K562 (cell line): ENCODE measurements around the gene UBR3. TPM values are rescaled to one million over a fixed set of nuclear protein-coding genes. Genes with fewer than 3 reads are reported as not detected.
A peak's percentile ranks its signal among the peaks of the same experiment; 100 is the strongest.

Source experiments
- ELF2 ChIP-seq: fragments of 250-450 bp; sonication (Bioruptor Pico); IDR thresholded peaks from 2 replicates; pipeline ENCODE4 v1.5.0; 2021; ENCODE audit warnings: mild to moderate bottlenecking
- KDM4B ChIP-seq, 2 experiments: fragments of 450-650 bp in 1 of 2; sonication (generic) in 1 of 2; IDR thresholded peaks; 2 replicates each; pipeline ENCODE4 v1.6.1; 2016 to 2017; ENCODE audit warnings: borderline replicate concordance in 2 of 2, antibody characterized with exemption in 1 of 2, low read depth in 1 of 2, mild to moderate bottlenecking in 1 of 2
- LCOR ChIP-seq: sonication (generic); formaldehyde crosslinking; IDR thresholded peaks from 2 replicates; pipeline ENCODE4 v1.8.0; 2022; ENCODE audit warnings: mild to moderate bottlenecking, missing genetic modification reagents
- LEF1 ChIP-seq: fragments of 450-650 bp; IDR thresholded peaks from 2 replicates; pipeline ENCODE4 v1.6.1; 2016; ENCODE audit warnings: mild to moderate bottlenecking
- MEF2D ChIP-seq: conservative IDR thresholded peaks from 2 replicates; pipeline ENCODE4 v1.6.1; 2016; ENCODE audit warnings: low read depth, missing genetic modification characterization, missing compliant biosample characterization
- PML ChIP-seq: IDR thresholded peaks from 2 replicates; pipeline ENCODE4 v1.6.1; 2012; ENCODE audit warnings: low read length, inconsistent platforms
- POLR2B ChIP-seq: fragments of 450-650 bp; IDR thresholded peaks from 2 replicates; pipeline ENCODE4 v1.6.1; 2018; ENCODE audit warnings: low read depth; ENCODE audit not compliant: partially characterized antibody
- SMARCB1 ChIP-seq: IDR thresholded peaks from 2 replicates; pipeline ENCODE4 v1.6.1; 2011; ENCODE audit warnings: improper control_type of control experiment, low read depth; ENCODE audit not compliant: insufficient read length
- TAF1 ChIP-seq: IDR thresholded peaks from 2 replicates; pipeline ENCODE4 v1.6.1; 2011; ENCODE audit warnings: mild to moderate bottlenecking, low read length, moderate library complexity; ENCODE audit not compliant: insufficient read depth, control insufficient read depth, severe bottlenecking; ENCODE audit errors: extremely low read depth
- ZFP36 ChIP-seq: fragments of 150-350 bp; IDR thresholded peaks from 2 replicates; pipeline ENCODE4 v1.6.1; 2018; ENCODE audit warnings: low read length, low read depth; ENCODE audit not compliant: partially characterized antibody
- ZNF133 ChIP-seq: fragments of 250-450 bp; sonication (Bioruptor Pico); IDR thresholded peaks from 2 replicates; pipeline ENCODE4 v1.4.0; 2020; ENCODE audit warnings: mild to moderate bottlenecking
- ZNF324 ChIP-seq: fragments of 250-450 bp; sonication (Bioruptor Pico); IDR thresholded peaks from 2 replicates; pipeline ENCODE4 v1.4.0; 2020; ENCODE audit warnings: mild to moderate bottlenecking
- ZZZ3 ChIP-seq: fragments of 450-650 bp; IDR thresholded peaks from 2 replicates; pipeline ENCODE4 v1.6.1; 2016; ENCODE audit warnings: antibody characterized with exemption, mild to moderate bottlenecking, moderate library complexity
- polyA plus RNA-seq, 8 experiments: library from polyadenylated mRNA; depleted of rRNA in 4 of 8; stranded (reverse) in 5 of 8; unstranded in 3 of 8; fragments of >200 nt; fragmentation: Nextera tagmentation in 2 of 8; fragmentation: Illumina TruSeq in 1 of 8; extraction: Ambion mirVana in 2 of 8; extraction: Trizol in 1 of 8; gene quantifications; 2 replicates each; pipeline versions ENCODE4 v1.2.1 to v1.2.3, GENCODE V29; 2011 to 2014; ENCODE audit warnings: inconsistent platforms in 1 of 8, missing spikeins in 1 of 8
- total RNA-seq, 7 experiments: library from RNA; depleted of rRNA in 6 of 7; stranded (reverse); fragments of >200 nt in 6 of 7; fragmentation: Illumina TruSeq in 2 of 7; extraction: Trizol in 2 of 7; gene quantifications; 2 replicates each; pipeline versions ENCODE4 v1.2.1 to v1.2.3, GENCODE V29; 2011 to 2021; ENCODE audit warnings: low replicate concordance in 1 of 7
- TF ChIP-seq, protein P1 (sequence below): fragments of 250-450 bp; sonication (Bioruptor Pico); IDR thresholded peaks from 2 replicates; pipeline ENCODE4 v1.4.0; 2020; ENCODE audit warnings: mild to moderate bottlenecking, moderate library complexity, borderline replicate concordance
- TF ChIP-seq, protein P2 (sequence below): sonication (generic); formaldehyde crosslinking; IDR thresholded peaks from 2 replicates; pipeline ENCODE4 v1.8.1; 2023; ENCODE audit warnings: mild to moderate bottlenecking, missing genetic modification reagents
- TF ChIP-seq, protein P3 (sequence below), 2 experiments: fragments of 200-800 bp in 1 of 2; sonication (Bioruptor generic) in 1 of 2; sonication (generic) in 1 of 2; formaldehyde crosslinking in 1 of 2; IDR thresholded peaks in 1 of 2; conservative IDR thresholded peaks in 1 of 2; 2 replicates each; pipeline versions ENCODE4 v1.5.0 to v1.6.1; 2016 to 2020; ENCODE audit warnings: missing compliant biosample characterization in 1 of 2, missing genetic modification characterization in 1 of 2, missing genetic modification reagents in 1 of 2
- TF ChIP-seq, protein P4 (sequence below): IDR thresholded peaks from 2 replicates; pipeline ENCODE4 v1.6.1; 2011; ENCODE audit not compliant: insufficient read length; ENCODE audit errors: extremely low read depth

UBR3 gene
- total and polyA plus RNA-seq, 9 of the 15 experiments (the other 6 are each of a cell fraction or from before 2014, with no cell fraction given), result 14.4 to 63.5 (median 40.4) TPM

DNA sequence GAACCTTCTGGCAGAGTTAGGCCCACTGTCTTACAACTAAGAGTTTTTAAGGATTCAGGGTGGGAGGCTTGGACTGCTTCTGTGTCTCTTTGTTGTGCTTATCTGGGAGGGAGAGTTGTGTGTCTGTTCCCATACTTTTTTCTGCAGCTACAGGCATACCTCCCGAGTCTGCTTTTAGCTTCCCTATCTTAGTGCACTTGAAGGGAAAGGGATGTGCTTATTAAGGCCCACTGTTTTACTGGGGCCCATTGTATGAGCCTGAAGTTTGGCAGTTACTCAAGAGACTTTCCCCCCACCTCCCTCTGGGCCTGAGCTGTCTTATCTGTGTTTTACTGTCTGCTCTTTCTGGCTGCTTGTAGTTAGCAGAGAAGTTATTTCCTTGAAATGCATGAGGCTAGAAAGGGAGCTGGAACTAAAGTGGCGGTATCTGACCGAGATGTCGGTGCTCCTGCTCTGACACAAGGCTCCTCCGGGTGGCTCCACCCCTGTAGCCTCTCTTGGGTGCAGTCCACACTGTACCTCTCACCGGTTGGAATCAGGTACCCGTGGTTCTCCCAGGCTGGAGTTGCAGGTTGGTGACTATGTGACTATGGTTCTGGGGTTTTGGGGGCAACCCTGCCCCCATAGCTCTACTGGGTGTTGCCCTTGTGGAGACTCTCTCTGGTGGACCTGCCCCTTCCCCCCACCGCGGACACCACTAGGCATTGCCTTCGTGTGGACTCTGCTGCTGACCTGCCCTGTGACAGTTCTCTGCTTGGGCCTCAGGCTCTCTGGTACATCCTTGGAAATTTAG, 12.9 kb downstream of the UBR3 start (continued):
- TF ChIP-seq TAF1 (peak; percentile 38), ELF2 (CRISPR knock-in tag) (no peak), MEF2D (tag) (no peak), SMARCB1 (peak; percentile 55), LEF1 (peak; percentile 76), ZNF324 (CRISPR knock-in tag) (no peak), PML (no peak), ZFP36 (no peak), KDM4B (IDR thresholded peaks at IDR 0.05; ENCODE audit: borderline replicate concordance in 2 of 2, low read depth in 1 of 2) (no peak; a peak in 1 of 4 replicates), POLR2B (peak; percentile 11), ZZZ3 (no peak), LCOR (CRISPR knock-in tag) (peak; percentile 40; the same call in 1 of the 2 replicates), ZNF133 (no peak)
- TF ChIP-seq, protein P1, sequence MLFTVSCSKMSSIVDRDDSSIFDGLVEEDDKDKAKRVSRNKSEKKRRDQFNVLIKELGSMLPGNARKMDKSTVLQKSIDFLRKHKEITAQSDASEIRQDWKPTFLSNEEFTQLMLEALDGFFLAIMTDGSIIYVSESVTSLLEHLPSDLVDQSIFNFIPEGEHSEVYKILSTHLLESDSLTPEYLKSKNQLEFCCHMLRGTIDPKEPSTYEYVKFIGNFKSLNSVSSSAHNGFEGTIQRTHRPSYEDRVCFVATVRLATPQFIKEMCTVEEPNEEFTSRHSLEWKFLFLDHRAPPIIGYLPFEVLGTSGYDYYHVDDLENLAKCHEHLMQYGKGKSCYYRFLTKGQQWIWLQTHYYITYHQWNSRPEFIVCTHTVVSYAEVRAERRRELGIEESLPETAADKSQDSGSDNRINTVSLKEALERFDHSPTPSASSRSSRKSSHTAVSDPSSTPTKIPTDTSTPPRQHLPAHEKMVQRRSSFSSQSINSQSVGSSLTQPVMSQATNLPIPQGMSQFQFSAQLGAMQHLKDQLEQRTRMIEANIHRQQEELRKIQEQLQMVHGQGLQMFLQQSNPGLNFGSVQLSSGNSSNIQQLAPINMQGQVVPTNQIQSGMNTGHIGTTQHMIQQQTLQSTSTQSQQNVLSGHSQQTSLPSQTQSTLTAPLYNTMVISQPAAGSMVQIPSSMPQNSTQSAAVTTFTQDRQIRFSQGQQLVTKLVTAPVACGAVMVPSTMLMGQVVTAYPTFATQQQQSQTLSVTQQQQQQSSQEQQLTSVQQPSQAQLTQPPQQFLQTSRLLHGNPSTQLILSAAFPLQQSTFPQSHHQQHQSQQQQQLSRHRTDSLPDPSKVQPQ, result no peak
- TF ChIP-seq, protein P2, sequence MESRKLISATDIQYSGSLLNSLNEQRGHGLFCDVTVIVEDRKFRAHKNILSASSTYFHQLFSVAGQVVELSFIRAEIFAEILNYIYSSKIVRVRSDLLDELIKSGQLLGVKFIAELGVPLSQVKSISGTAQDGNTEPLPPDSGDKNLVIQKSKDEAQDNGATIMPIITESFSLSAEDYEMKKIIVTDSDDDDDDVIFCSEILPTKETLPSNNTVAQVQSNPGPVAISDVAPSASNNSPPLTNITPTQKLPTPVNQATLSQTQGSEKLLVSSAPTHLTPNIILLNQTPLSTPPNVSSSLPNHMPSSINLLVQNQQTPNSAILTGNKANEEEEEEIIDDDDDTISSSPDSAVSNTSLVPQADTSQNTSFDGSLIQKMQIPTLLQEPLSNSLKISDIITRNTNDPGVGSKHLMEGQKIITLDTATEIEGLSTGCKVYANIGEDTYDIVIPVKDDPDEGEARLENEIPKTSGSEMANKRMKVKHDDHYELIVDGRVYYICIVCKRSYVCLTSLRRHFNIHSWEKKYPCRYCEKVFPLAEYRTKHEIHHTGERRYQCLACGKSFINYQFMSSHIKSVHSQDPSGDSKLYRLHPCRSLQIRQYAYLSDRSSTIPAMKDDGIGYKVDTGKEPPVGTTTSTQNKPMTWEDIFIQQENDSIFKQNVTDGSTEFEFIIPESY, result peak; percentile 32; the same call in 1 of the 2 replicates
- TF ChIP-seq, protein P3, sequence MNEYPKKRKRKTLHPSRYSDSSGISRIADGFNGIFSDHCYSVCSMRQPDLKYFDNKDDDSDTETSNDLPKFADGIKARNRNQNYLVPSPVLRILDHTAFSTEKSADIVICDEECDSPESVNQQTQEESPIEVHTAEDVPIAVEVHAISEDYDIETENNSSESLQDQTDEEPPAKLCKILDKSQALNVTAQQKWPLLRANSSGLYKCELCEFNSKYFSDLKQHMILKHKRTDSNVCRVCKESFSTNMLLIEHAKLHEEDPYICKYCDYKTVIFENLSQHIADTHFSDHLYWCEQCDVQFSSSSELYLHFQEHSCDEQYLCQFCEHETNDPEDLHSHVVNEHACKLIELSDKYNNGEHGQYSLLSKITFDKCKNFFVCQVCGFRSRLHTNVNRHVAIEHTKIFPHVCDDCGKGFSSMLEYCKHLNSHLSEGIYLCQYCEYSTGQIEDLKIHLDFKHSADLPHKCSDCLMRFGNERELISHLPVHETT (CRISPR knock-in tag; conservative IDR thresholded peaks at IDR 0.05 in 1 of 2, IDR thresholded peaks at IDR 0.05 in 1 of 2), result no peak
- TF ChIP-seq, protein P4, sequence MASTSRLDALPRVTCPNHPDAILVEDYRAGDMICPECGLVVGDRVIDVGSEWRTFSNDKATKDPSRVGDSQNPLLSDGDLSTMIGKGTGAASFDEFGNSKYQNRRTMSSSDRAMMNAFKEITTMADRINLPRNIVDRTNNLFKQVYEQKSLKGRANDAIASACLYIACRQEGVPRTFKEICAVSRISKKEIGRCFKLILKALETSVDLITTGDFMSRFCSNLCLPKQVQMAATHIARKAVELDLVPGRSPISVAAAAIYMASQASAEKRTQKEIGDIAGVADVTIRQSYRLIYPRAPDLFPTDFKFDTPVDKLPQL, result no peak
